Muscle layer of colon (tissue), 2 donors: ENCODE data around the gene CHSY1.
A peak's percentile ranks its signal among the peaks of the same experiment; 100 is the strongest.

ENCODE experiments used
- H3K27ac ChIP-seq: one replicate; pipeline ENCODE4 v1.7.0; 2013; ENCODE audit warnings: low read depth, mild to moderate bottlenecking, low read length, moderate library complexity
- H3K27me3 ChIP-seq, 2 donors: one replicate each; pipeline ENCODE4 v1.7.0; 2013; ENCODE audit warnings: low read length in 2 of 2, mild to moderate bottlenecking in 2 of 2; ENCODE audit not compliant: insufficient read depth in 2 of 2, control insufficient read depth in 1 of 2
- H3K36me3 ChIP-seq: one replicate; pipeline ENCODE4 v1.7.0; 2013; ENCODE audit warnings: mild to moderate bottlenecking, low read length; ENCODE audit not compliant: insufficient read depth
- H3K4me1 ChIP-seq: one replicate; pipeline ENCODE4 v1.7.0; 2013; ENCODE audit warnings: mild to moderate bottlenecking, low read length; ENCODE audit not compliant: insufficient read depth
- H3K4me3 ChIP-seq, 2 donors: one replicate each; pipeline ENCODE4 v1.7.0; 2013; ENCODE audit warnings: low read length in 2 of 2, low read depth in 1 of 2, mild to moderate bottlenecking in 1 of 2, moderate library complexity in 1 of 2
- H3K9ac ChIP-seq: one replicate; pipeline ENCODE4 v1.7.0; 2013; ENCODE audit warnings: low read length
- H3K9me3 ChIP-seq: one replicate; pipeline ENCODE4 v1.7.0; 2013; ENCODE audit warnings: mild to moderate bottlenecking, low read length
- donor health status: abdominal sarcoma.
- donor health status: Adenocarcinoma of cecum.

Gene CHSY1

DNA sequence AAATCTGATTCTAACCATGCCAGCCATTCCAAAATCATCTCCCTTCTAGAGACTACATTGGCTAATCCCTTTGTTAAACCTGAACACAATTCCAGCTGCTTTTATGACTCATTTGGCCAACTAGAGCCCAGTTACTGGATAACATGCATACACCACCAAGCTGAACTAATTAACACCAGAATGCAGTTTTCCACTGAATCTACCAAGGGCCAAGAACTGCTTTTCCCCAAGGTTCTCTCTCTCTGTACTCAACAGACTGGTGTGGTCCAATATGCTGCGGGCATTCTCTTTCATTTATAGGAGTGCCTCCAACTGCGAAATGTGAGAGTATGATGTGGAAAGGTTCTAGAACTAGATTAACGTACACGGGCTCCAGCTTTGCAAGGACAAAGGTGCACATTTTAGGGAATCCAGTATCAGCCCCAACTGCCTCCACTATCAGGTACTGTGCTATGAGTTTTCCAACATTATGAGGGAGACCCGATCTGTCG is 1.5 kb downstream of the CHSY1 start:
- Histone ChIP-seq H3K9me3 (no peaks in the 10 kb centered on the region), H3K9ac (peak overlapping the region; percentile 1), H3K4me3 (peak overlapping the region; percentile 47 to 90), H3K4me1 (peaks cover 32% of the 10 kb centered on the region), H3K36me3 (no peaks in the 10 kb centered on the region), H3K27me3 (no peaks in the 10 kb centered on the region), H3K27ac (peak overlapping the region; percentile 79)

DNA sequence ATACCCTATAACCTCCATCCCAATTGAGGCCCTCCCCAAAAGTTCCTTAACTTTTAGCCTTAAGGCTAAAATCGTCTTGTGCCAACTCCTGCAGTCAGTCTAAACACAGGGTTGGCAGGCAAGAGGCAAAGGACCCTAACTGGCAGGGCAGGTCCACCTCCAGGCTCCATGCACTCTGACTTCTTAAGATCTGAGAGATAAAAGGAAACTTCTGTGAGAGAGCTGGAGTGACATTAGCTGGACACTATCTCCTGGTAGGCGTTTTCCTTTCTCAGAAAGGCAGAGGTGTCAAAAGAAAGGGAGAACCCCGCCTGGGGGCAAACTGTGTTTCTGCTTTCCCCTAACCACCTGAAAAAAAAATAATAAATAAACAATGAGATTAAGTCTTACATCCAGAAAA is 3.6 kb downstream of the CHSY1 start:
- H3K9ac ChIP-seq: no peak overlapping the region
- H3K36me3 ChIP-seq: no peaks in the 10 kb centered on the region
- H3K4me1 ChIP-seq: peaks cover 42% of the 10 kb centered on the region
- H3K4me3 ChIP-seq: no peak overlapping the region
- no peaks in the 10 kb centered on the region for H3K9me3 ChIP-seq
- no peaks in the 10 kb centered on the region for H3K27me3 ChIP-seq
- no peak overlapping the region for H3K27ac ChIP-seq

DNA sequence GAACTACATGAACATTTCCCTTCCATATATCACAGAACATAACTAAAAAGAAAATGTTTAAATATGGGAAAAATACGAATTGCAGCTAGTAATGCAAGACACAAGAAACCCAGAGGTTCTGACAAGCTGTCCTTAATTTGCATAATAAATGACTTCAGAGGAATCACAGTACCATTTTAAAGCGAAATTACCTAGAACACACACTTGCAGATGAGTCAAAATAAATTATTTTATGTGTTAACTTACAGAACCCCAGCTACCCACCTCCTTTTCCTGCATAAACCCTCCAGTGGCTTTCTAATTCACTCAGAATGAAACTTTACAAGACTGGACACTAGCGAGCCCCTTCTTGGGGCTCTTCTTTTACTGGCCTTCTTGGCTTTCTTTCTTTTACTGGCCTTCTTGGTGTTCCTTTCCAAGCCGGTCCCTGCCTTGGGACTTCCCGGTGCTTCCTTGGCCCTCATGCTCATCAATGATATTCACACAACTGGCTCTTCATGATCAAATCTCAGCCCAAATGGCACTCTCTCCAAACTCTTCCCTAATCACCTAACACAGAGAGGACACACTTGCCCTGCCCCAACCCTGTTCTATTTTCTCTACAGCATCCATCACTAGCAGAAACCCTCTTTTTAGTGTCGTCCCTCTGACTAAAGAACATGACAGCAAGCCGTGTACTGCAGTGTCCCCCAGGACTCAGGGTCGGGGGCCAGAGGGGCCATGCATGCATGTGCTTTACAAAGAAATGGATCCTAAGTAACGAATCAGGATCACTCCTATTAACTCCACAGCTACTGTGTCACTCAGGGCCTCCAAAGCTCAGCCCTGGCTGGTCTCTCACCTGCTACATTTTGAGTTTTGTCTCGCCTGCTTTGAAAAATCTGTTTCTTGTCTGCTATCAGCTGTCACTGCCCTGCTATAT is 4.8 kb downstream of the CHSY1 start:
- Histone ChIP-seq H3K9ac (no peak overlapping the region), H3K4me1 (peaks cover 40% of the 10 kb centered on the region), H3K4me3 (no peak overlapping the region), H3K27ac (no peak overlapping the region), H3K9me3 (no peaks in the 10 kb centered on the region), H3K36me3 (no peaks in the 10 kb centered on the region), H3K27me3 (no peaks in the 10 kb centered on the region)

DNA sequence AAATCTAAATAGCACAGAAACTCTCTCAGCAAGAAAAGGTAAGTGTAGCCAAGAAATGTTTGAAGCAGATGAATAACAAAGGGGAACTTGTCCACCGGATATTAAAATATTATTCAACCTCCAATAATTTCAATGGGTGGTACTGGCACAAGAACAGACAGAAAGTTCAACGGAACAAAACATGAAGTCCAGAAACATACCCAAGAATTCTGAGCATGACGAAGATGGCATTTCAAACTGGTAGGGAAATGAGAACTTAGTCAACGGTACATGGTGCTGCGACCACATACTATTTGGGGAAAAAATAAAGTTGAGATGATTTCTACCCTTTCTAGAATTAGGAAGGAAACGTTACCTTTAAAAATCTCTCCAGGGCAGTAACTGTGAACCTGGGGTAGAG is 5.5 kb downstream of the CHSY1 start:
- no peak overlapping the region for H3K4me3 ChIP-seq
- peaks cover 40% of the 10 kb centered on the region for H3K4me1 ChIP-seq

DNA sequence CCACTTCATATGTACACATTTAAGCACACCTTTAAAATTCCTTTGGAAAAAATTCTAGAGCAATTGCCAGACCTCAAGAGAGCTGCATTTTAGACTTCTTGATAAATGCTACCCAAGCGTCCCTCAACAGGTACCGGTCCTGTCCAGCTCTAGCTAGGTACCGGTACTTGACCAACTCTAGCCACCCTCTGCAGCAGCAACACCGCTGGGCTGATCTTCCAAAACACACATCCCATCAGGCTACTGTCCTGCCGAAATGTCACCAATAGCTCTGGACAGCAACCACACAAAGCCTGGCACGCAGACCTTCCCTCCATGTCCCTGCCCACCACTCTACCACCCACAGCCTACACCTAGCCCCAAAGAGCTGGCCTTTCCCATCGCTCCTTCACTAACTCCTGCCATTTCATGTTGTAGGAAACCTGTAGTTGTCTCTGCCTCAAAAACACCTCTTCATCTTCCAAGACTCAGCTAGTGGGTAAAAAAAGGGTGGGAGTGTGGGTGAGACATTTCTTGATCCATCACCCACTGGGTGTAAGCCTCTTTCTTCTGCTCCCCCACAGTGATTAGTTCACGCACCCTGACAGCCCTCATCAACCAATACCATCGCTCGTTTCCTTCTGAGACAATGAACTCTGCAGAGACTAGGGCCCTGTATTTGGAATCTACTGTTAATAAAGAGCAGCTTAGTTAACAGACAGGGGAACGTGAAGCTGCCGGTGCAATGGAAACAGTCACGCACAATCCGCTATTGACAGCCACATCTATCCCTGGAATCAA is 6.8 kb downstream of the CHSY1 start:
- H3K4me1 ChIP-seq: peaks cover 35% of the 10 kb centered on the region
- no peak overlapping the region for H3K9ac ChIP-seq
- H3K27ac ChIP-seq: peak overlapping the region; percentile 24
- no peaks in the 10 kb centered on the region for H3K9me3 ChIP-seq
- no peaks in the 10 kb centered on the region for H3K36me3 ChIP-seq
- H3K27me3 ChIP-seq: no peaks in the 10 kb centered on the region
- H3K4me3 ChIP-seq: no peak overlapping the region

More for the DNA sequence above, 5.5 kb downstream of the CHSY1 start:
- Histone ChIP-seq H3K27ac (no peak overlapping the region), H3K9me3 (no peaks in the 10 kb centered on the region), H3K9ac (no peak overlapping the region), H3K36me3 (no peaks in the 10 kb centered on the region), H3K27me3 (no peaks in the 10 kb centered on the region)

DNA sequence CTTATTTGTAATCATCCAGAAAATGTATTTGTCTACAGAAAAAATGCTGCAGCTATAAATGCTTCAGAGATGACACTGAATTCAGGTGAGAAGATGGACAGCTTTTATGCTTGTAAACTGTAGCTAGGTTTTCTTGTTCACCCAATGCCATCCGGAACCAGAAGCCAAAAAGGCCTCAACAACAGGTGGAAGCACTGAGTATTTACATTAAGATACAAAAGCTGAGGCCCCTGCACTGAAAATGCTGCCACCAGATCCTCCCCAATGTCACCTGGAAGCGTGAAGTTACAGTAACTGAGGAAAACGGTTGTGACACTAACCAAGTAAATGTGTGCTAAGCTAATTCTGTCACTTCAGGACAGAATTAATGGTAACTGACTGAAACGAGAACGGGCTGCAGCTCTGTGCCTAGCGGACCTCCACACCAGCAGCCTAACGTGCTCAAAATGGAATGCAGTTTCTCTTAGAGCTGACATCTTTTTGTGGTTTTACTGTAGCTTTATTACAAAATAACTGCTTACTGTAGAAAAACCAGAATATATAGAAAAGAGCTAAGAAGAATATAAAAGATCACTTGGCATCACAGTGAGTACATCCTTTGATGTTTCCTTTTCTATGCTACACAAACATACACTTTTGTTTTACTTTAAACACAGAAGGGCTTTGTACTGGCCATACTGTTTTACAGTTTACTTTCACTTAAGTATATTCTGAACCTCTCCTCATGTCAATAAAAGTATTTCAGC is 7.6 kb downstream of the CHSY1 start:
- peaks cover 29% of the 10 kb centered on the region for H3K4me1 ChIP-seq
- peak overlapping the region; percentile 24 for H3K27ac ChIP-seq
- no peaks in the 10 kb centered on the region for H3K36me3 ChIP-seq
- no peak overlapping the region for H3K4me3 ChIP-seq
- no peak overlapping the region for H3K9ac ChIP-seq
- H3K9me3 ChIP-seq: no peaks in the 10 kb centered on the region
- no peaks in the 10 kb centered on the region for H3K27me3 ChIP-seq

DNA sequence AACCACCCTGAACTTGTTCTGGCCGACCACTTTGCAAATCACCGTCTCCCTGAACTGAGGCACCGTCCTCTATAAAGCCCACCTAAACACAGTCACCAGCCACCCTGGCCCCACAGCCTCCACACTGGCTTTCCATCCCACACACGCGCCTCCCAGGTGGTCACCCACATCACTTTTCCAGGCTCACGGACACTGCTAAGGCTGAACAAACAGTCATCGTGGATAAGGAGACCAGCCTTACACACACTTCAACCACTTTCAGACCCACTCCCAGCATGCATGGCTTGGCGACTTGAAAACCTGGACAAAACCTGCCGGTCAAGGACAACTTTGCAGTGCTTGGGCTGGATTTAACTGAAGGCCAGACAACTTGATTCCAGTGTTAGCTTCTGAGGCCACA is 8.4 kb downstream of the CHSY1 start:
- Histone ChIP-seq H3K4me3 (no peak overlapping the region), H3K9ac (no peak overlapping the region), H3K36me3 (no peaks in the 10 kb centered on the region), H3K27me3 (no peaks in the 10 kb centered on the region), H3K27ac (no peak overlapping the region), H3K4me1 (peaks cover 29% of the 10 kb centered on the region), H3K9me3 (no peaks in the 10 kb centered on the region)

DNA sequence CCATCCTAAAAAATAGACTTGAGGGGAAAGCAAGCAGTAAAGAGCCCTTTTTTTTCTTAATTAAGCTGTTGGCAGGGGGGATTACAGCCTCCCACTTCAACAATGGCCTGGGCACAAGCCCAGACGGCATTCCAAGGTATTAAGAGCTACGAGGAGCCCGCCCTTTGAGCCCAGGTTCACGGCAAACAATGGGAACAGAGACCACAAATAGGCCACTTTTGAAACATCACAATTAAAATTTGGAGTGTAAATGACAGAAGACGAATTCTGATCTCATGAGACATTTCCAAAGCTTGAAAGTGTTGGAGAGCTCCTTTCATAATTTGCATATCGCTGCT is 8.9 kb downstream of the CHSY1 start:
- Histone ChIP-seq H3K27ac (no peak overlapping the region), H3K27me3 (no peaks in the 10 kb centered on the region), H3K9ac (no peak overlapping the region), H3K4me1 (peaks cover 25% of the 10 kb centered on the region), H3K4me3 (no peak overlapping the region), H3K36me3 (no peaks in the 10 kb centered on the region), H3K9me3 (no peaks in the 10 kb centered on the region)

DNA sequence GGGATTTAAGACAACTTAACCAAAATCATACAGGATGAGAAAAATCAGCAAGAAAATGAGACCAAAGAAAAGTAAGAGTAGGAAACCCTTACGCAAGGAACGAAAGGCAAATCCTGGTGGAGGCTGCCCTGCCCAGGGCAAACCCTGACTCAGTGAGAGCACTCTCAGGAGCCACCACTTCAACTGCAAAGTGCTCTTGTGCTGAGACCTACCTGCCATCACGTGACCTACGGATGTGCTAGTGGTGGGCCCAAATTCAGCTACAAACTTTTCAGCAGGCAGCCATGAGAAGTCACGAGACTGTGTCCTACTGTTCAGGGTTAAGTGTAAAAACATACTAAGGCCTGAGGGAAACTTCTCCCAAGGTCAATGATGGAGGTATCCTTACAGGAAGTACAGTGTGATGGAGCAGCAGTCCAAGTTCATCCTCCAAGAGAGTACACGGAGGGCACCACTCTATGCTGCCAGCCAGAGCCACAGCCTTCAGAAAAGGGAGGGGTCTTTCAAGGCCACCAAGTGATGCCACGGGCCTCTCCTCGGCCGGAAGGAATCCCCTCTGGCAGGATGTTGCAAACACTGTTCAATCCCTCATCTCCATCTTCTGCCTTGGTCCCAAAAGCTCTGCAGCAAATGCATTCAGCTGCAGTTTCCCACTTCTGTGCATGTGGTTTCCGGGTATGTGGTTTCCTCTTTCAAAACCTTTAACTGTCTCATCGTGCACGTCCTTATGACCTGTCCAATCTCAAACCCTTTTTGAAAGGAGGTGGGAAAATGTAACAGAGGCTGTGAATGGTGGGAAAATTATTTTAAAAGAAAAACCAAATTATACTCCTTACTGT is 9.5 kb downstream of the CHSY1 start:
- H3K27me3 ChIP-seq: no peaks in the 10 kb centered on the region
- no peaks in the 10 kb centered on the region for H3K9me3 ChIP-seq
- peaks cover 21% of the 10 kb centered on the region for H3K4me1 ChIP-seq
- H3K4me3 ChIP-seq: no peak overlapping the region
- H3K27ac ChIP-seq: no peak overlapping the region
- no peak overlapping the region for H3K9ac ChIP-seq
- H3K36me3 ChIP-seq: no peaks in the 10 kb centered on the region

DNA sequence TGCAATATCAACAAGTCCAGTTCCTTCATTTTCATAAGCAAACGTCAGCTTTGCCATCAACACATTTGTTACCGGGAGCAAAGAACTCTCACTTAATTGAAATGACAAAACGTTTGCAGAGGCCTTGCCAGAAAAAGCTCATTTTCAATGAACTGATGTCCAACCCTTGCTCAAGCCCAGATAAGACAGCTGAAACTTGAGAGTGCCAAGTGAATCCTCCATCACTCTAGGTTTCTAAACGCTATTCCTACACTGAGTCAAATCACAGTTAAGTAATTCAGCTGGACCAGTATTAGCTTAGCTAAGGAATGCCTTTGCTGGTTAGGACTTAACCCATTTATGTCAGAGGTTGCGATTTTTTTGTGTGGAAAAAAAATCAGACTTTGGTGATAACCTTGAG is 11.5 kb downstream of the CHSY1 start:
- Histone ChIP-seq H3K9me3 (no peaks in the 10 kb centered on the region), H3K36me3 (peaks cover under 1% of the 10 kb centered on the region), H3K4me3 (no peak overlapping the region), H3K4me1 (peaks cover 13% of the 10 kb centered on the region), H3K9ac (no peak overlapping the region), H3K27ac (no peak overlapping the region), H3K27me3 (no peaks in the 10 kb centered on the region)
